Adrenal gland (tissue), 5 donors: Measurements from ENCODE around the gene HOXA5.

ENCODE experiments used
- CTCF ChIP-seq, 6 experiments: fragments of 450-650 bp in 4 of 6; fragments of 200-600 bp in 2 of 6; sonication (generic) in 1 of 6; IDR thresholded peaks; 1 replicate in 5 of 6; 2 replicates in 1 of 6; pipeline versions ENCODE4 v1.5.1 to v1.8.0; 2016 to 2021; ENCODE audit warnings: antibody characterized with exemption in 6 of 6, mild to moderate bottlenecking in 2 of 6, moderate library complexity in 1 of 6
- POLR2A ChIP-seq, 2 donors: fragments of 450-650 bp; IDR thresholded peaks; one replicate each; pipeline ENCODE4 v1.6.1; 2017; ENCODE audit warnings: antibody characterized with exemption in 2 of 2, mild to moderate bottlenecking in 2 of 2, moderate library complexity in 1 of 2
- donor health status: DM: no; HTN: no; CAD: no.

GRCh38 chr7:27181795-27182275 lies 38.4 kb upstream of the HOXA5 start:
- TF ChIP-seq POLR2A (IDR thresholded peaks at IDR 0.05) (no peak), CTCF (IDR thresholded peaks at IDR 0.05) (no peak)
